Heart left ventricle (tissue), 13 donors: ENCODE data around the gene OR8B12.

Source experiments
- CTCF ChIP-seq, 12 donors: fragments of 200-600 bp; sonication (generic) in 4 of 12; IDR thresholded peaks; one replicate each; pipeline versions ENCODE4 v1.5.0 to v1.8.0; 2018 to 2022; ENCODE audit warnings: antibody characterized with exemption in 12 of 12, mild to moderate bottlenecking in 5 of 12
- POLR2A ChIP-seq, 2 donors: fragments of 450-650 bp; IDR thresholded peaks; one replicate each; pipeline ENCODE4 v1.6.1; 2017; ENCODE audit warnings: antibody characterized with exemption in 2 of 2, mild to moderate bottlenecking in 2 of 2, moderate library complexity in 2 of 2
- donor health status: ischemic (EF 13 %, LVEDD 7.1; RV severe dilation, severe dysfunction).
- donor health status: DM: no; HTN: yes; CAD: no.
- donor health status: DM: no; HTN: no; CAD: no.
- donor health status: ischemic (EF 25% LVEDD 6.9; RV normal size, moderate dysfunction).
- donor health status: ischemic (EF 25% LVEDD 5.7; RV mildly dilated, moderate dysfunction).
- donor health status: ischemic (EF 35%, LVEDD 5.7; RV mildly dilated, moderate dysfunction).
- donor health status: nonischemic (EF 11% LVEDD 7.7; RV severe dilation, severe dysfunction).
- donor health status: DM: yes; HTN: yes; CAD: no.
- donor health status: PGD.
- donor health status: ischemic (EF 29% LVEDD 5.4; RV normal size, mild dysfunction).
- donor health status: nonischemic (EF 23%, LVEDD 6.1; RV moderate dilation, normal function).

GRCh38 chr11:124535552-124536232 is 7.8 kb downstream of the OR8B12 start:
- TF ChIP-seq CTCF (IDR thresholded peaks at IDR 0.05) (no peak), POLR2A (IDR thresholded peaks at IDR 0.05) (no peak)
